ENCODE results near the gene TMCC1. TPM values are rescaled to one million over a fixed set of nuclear protein-coding genes. Genes with fewer than 3 reads are reported as not detected.
"Not testable (repeated sequence)": the region's sequence is repeated elsewhere in the genome, so short reads cannot be mapped to it uniquely, and the experiment has no call there.

Gene TMCC1
- total RNA-seq, 1 experiment from 2014 or later, result 11.1 TPM

DNA sequence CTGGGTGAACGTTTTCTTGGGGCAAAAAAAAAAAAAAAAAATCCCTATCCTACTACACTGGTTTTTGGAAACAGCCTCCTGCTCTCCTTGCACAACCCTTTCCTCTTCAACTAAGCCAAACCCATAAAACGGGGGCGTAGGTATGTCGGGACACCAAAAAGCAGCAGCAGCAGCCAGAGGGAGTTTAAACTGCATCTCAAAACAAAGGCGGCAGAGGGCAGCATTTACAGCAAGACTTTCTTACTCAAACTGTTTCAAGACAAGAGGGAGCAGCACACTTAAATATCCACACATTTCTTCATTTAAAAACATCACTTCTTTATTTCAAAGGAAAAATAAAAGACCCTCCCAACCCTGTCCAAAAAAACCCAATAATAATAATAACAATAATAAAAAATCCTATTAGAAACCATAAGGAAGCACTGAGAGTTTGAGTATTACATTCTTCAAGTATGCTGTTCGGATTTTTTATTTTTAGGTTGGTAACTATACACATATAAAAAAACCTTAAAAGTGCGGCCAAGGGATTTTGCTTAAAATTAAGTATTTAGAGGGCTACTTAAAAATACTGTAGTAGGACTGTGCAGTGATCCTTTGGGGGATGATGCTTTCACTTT lies 243.1 kb downstream of the TMCC1 start:
- DNase-seq (ENCODE audit: low spot score), result peak; percentile 78

DNA sequence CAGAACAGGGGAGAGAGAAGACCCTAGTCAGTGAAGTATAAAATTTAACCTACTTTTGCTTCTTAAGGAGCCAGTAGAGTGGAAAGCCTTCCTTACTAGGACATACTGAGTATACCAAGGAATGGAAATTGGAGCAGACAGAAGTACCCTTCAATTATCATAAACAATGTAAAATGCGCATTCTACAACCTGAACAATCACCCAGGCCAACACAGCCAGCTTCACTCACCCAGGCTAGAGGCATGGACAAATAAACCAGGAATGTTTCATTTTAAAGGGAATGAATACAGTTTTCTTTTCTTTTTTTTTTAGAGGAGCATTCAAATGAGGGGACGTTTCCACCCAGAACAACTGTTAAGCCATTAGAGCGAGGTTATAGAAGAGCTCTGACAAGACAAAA lies 245.1 kb downstream of the TMCC1 start:
- no peak for DNase-seq (ENCODE audit: low spot score)

DNA sequence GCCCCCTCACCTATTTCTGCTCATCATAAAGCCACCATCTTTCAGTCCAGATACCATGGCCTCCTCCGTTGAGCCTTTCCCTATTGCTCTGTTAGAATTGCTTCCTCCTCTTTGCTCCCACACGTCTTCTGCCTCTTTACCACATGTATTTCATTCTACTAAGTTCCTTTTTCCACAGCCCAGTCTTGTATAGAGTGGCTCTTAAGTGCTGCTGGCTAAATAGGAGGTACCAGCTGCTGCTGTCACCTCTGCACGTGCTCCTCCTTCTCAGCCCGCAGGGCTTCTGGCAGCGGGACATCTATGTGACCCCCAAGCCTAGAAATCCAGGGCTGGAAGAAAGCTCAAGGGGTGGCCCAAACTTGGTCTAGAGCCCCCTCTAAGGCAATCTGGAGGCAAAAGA lies 248.2 kb downstream of the TMCC1 start:
- no peak for DNase-seq (ENCODE audit: low spot score)

DNA sequence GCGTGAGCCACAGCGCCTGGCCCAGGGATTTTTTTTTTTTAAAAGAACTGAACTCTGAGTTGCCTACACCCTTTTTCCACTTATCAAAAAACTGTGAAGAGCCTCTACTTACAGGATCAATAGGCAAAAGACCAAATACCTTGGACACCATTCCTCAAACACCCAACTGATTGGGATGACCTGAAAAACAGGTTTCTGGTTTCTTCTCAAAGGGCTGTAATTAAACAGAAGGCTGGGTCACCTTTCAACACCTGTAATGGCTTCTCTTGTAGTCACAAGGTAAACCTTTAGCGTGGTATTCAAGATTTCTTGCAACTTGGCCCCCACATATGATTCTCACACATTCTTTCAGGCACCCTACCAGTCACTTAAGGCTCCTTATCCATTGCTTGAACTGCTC lies 248.7 kb downstream of the TMCC1 start:
- no peak for DNase-seq (ENCODE audit: low spot score)

DNA sequence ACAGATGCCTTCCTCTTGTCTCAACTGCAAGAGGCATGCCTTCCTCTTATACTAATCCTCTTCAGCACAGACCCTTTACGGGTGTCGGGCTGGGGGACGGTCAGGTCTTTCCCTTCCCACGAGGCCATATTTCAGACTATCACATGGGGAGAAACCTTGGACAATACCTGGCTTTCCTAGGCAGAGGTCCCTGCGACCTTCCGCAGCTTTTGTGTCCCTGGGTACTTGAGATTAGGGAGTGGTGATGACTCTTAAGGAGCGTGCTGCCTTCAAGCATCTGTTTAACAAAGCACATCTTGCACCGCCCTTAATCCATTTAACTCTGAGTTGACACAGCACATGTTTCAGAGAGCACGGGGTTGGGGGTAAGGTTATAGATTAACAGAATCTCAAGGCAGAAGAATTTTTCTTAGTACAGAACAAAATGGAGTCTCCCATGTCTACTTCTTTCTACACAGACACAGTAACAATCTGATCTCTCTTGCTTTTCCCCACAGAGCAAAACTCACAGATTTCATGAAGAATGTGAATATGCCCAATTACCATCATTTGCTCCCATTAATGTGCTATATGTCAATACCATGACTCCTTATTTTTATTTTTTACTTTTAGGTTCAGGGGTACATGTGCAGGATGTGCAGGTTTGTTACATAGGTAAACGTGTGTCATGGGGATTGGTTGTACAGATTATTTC lies 251.8 kb downstream of the TMCC1 start:
- not testable (repeated sequence) for DNase-seq (ENCODE audit: low spot score)

DNA sequence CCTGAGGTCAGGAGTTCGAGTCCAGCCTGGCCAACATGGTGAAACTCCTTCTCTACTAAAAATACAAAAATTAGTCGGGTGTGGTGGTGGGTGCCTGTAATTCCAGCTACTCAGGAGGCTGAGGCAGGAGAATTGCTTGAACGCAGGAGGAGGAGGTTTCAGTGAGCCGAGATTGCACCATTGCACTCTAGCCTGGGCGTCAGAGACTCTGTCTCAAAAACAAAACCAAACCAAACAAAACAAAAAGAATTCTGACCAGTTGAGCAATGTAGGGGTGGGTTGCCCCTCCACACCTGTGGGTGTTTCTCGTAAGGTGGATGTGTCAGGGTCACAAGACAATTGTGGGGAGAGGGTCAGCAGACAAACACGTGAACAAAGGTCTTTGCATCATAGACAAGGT lies 252.5 kb downstream of the TMCC1 start:
- not testable (repeated sequence) for DNase-seq (ENCODE audit: low spot score)

DNA sequence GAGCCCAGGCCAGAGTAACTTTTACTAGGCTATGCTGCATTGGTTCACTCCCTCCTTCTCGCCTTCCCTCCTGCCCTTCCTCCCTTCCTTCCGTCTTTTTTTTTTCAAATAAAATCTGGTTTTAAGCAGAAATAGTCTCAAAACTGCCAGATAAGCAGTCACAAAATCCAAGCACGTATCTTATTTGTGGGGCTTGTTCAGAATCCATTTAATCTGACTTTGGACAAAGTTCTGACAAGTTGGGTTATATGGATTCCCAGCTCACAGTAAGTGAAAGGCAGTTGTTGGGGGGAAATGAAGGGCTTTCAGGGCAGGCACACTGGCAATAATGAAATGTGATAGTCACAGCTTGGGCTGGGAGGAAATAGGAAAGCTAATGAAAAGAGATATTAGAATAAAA lies 255.0 kb downstream of the TMCC1 start:
- DNase-seq (ENCODE audit: low spot score), result no peak

DNA sequence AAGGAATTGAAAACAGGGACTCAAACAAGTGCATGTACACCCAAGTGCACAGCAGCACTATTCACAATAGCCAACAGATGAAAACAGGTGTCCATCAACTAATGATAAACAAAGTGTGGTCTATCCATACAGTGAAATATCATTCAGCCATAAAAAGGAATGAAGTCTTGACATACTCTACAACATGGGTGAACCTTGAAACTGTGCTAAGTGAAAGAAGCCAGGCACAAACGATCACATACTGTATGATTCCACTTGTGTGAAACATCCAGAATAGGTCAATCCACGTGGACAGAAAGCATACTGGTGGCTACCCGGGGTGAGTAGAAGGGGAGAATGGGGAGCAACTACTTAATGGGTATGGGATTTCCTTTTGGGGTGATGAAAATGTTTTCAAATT lies 257.4 kb downstream of the TMCC1 start:
- no peak for DNase-seq (ENCODE audit: low spot score)

DNA sequence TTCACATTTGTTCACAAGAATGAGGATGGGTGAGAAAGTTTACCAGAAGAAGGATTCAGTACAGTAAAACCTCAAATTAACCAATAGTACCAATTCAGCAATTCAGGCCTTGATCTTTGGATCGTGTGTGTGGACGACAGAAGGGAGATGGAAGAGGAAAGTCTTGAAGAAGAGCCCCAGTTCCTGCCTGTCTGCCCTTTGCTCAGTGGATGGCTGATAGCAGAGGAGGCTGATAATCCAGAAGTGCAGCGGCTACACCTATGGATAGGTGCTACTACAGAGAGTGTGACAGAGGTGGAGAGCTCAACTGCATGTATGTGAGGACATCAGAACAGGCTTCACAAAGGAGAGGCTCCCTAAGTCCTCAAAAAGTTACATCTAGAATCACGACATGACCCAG lies 257.9 kb downstream of the TMCC1 start:
- DNase-seq (ENCODE audit: low spot score), result no peak

DNA sequence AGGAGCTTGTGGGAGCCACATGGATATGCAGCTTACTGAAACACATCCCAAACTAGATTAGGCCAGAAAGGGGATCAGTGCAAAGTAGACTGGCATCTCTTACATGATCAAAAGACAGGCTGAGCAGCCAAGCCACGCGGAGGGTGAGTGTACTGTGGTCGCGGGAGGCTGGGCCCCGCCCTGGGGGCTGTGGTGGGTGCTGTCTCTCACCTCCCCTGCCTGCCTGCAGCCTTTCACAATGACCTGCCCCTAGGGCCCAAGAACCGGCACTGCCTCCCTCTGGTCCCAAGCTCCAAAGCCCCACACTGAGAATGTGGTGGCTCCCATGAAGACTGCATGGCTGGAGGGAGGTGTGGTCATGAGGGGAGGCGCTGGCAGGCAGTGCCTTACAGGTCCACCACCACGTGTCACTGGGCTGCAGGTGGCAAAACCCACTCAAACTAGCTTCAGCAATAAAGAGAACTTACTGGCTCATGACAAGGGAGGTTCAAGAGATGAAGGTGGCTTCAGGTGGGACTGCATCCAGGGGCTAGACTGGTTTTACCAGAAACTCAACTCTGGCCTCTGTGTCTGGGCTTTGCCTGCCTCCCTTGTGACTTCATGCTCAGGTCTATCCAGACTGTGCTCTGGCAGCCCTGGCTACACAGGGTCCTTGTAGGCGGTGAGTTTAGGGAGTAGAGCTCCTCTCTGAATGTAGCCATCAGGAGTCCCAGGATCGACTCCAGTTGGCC lies 259.6 kb downstream of the TMCC1 start:
- no peak for DNase-seq (ENCODE audit: low spot score)

DNA sequence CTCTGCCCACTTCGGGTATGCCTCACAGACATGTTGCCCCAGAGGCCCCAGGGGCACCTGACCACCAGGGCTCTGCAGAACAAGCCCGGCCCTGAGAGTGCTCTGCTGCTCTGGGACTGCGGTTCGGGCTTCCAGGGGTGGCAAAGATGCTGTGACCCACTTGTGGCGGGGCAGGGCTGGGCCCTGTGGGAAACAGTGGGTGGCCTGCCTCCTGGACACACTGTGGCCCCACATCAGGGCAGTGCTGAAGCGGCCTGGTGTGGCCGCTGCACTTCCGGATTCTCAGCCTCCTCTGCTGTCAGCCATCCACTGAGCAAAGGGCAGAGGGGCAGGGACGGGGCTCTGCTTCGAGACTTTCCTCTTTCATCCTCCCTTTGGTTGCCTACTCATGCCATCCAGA lies 260.5 kb downstream of the TMCC1 start:
- DNase-seq (ENCODE audit: low spot score), result no peak

DNA sequence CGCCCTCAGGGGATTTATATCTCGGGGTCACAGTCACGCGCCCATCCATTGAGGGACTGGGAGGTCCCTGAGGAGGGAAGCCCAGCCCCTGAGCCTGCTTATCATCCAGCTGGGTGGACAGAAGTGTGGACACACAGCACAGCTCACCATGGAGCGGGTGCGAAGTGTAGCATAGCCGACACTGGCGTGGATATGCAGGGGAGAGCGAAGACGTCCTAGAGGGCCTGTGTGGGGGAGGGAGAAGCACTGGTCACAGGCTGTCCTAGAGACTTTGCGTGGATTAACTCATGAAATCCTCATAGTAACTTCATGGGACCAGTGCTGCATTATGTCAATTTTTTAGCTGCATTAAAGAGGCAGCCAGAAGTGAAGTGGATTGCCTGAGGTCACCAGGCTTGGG lies 261.0 kb downstream of the TMCC1 start:
- no peak for DNase-seq (ENCODE audit: low spot score)

DNA sequence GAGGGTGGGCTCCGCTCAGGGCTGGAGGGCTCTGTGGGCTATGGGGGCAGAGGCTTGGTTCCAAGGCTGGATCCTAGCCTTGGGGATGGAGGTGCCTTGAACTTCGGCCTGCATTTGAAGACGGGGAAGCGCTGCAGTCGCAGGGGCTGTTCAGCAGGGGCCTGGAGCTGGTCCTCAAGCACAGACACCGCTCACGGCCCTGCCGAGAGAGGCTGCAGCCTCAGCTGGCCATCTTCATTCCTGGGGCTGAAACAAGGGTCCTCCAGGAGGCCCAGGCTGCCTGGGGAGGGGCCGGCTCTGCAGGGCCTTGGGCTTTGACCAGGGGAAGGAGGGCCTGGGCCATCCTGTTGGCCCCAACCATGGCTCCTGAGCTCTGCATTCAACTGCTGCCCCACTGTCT lies 261.5 kb downstream of the TMCC1 start:
- no peak for DNase-seq (ENCODE audit: low spot score)

DNA sequence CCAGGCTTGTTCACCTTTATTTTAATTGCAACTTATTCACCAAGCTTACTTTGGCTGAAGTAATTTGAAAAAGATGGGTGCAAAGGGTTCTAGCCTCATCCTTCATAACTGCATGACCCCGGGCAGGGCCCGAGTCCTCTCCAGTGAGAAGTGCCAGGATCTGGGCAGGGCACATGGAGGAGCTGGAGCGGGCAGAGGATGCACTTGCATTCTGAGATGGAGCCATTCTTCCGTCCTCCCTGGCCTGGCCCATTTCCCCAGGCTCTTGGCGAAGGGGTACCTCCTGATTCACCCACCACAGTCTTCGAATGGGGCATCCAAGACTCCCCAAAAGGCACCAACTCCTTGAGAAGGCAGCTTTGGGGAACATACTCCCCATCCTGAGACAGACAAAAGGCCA lies 264.5 kb downstream of the TMCC1 start:
- no peak for DNase-seq (ENCODE audit: low spot score)

DNA sequence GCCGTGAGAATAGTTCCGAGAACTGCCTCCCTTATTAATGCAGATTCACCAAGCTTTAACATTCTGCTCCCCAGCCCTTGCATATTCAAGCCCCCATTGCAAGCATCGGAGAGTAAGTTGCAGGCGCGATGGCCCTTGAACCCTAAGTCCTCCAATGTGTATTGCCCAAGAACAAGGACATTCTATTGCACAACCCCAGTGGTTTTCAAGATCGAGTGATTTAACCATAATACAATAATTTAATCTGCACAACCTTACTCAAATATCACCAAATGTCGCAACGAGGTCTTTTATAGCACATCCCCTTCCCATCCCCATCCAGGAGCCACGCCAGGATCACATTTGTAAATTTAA lies 265.4 kb downstream of the TMCC1 start:
- DNase-seq (ENCODE audit: low spot score), result no peak

DNA sequence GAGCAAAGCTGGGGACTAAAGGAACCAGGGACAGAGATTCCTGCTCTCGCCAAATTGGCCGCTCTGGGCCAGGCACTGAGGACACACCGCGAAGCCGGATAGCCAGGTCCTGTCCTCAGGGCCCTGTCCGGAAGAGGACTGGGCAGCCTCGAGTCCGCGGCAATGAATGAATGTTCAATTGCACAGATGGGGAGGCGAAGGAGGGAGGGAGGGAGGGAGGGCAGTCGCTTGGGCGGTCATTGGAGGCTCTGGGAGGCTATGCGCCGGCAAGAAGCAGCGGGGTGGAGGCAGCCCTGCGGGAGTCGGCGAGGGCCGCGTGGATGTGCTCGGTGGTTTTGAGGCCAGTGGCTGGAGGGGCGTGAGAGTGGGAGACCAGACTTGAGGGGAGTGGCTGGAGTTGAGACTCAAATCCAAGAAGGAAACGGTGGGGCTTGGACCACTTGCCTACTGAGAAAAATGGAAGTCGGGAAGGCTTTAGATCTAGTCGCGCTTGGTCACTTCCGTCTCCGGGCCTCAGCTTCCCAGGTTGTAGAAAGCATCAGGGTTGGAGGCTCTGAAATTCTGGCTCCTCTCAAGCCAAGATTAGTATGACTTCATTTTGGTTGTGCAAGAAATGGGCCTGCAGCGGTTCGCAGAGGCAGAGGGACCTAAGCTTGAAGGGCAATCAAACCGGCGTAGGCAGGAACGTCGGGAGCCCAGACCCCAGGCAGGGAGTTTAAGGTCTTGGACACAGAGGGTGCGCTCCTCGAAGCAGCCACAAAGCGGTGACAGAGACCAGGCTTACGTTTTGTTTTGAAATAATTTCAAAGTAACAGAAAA lies 266.0 kb downstream of the TMCC1 start:
- no peak for DNase-seq (ENCODE audit: low spot score)

DNA sequence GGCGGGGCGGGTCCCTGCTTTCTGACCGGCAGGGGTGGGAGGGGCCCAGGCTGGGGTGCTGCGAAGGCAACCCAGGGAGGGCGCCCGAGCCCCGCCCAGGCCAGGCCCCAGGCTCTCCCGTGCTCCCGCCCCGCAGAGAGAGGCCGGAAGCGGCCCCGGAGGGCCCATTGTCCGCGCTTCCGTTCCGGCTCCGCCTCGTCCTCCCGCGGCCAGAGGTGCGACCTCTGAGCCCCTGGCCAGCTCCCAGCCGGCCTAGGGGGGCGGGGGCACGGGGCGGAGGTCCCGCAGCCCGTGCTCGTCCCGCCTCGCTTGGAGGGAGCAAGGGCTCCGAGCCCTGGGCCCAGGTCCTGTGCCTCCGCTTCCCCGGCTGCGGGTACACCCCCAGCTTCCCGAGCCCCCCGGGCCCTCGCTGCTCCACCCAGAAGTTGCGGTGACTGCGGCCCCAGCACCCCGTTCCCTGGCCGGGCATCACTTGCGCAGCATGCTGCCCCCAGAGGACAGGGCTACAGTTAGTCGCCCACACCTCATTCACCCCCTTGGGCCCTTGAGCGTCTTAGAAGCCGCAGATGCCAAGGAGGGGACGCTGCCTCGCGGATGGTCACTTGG lies 266.7 kb downstream of the TMCC1 start:
- DNase-seq (ENCODE audit: low spot score), result peak; percentile 83

DNA sequence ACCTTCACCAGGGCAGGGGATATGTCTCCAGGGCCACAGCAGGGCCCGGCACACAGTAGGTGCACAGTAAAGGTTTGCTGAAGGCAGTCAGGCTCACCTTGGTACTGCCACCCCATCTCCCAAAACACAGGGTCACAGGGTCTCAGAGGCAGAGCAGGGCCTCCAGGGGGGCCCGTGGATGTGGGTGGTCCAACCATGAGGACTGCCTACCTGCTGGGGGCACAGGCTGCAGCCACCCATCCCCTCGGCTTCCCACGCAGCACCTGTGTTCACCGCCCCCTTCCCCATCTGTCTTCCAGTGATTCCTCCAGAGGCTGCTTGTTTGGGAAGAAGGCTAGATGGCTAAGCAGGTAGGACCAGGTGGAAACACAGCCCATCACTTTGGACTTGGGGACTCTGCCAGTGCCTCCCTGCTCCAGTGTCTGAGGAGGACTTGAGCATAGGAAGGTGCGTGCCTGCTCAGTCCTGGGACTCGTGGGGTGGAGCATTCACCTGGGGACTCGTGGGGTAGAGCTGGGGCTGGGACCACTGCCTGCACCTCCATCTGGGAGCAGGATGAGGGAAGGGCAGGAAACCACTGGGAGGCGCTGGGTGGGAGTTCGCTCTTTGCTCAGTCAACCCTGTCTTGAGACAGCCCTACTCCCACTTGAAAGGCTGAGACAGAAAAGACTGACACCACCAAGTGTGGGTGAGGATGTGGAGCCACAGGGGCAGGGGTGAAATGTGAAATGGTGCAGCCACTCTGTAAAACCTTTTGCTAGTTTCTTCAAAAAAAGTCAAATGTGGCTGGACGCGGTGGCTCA lies 268.2 kb downstream of the TMCC1 start:
- DNase-seq (ENCODE audit: low spot score), result no peak

DNA sequence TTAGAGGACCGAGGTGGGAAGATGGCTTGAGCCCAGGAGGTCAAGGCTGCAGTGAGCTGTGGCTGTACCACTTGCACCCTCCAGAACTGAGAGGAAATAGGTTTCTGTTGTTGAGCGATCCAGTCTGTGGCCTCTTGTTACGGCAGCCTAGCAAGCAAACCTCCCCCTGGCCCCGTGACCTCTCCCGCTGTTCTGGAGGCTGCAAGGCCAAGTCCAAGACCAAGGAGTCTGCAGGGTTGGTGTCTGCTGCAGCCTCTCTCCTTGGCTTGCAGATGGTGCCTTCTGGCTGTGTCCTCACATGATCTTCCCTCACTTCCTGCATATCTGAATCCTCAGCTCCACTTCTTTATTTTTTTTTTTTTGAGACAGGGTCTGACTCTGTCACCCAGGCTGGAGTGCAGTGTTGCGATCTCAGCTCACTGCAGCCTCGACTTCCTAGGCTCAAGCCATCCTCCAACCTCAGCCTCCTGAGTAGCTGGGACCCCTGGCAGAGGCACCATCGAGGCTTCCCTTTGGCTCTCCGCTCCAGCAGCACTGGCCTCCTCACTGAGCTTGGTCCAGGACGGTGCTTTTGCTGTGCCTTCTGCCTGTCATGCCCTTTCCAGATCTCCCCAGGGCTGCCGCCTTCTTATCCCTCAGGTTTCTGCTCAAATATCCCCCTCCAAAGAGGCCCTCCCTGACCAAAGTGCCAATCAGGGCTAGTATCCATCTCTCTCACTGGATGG lies 269.0 kb downstream of the TMCC1 start:
- no peak for DNase-seq (ENCODE audit: low spot score)

DNA sequence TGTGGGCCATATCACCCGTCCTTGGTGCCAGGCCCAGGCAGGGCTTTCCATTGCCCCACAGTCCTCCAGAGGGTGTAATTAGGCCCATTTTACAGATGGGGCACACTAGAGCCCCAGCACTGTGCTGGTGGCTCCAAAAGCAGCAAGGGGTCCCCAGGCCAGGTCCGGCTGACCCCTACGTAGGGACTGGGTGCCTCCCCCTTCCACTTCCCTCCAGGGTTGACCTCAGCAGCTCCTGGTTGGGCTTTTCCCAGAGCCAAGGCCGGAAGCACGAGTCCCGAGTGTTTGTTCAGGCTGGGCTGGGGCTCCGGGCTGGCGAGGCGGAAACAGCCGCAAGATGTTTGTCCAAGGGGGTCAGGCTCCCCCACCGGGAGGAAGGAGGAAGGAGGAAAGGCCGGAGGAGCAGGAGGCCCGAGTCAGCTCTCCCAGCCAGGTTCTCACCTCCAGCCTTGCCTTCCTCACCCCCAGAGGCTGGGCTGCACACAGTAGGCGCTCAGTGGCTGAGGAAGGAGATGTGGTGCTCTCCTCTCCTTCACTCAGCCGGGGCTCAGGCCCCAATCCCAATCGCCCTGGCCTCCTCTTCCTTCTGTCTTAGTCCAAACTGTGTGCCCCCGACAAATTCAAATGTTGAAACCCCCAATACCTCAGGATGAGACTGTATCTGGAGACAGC lies 269.9 kb downstream of the TMCC1 start:
- no peak for DNase-seq (ENCODE audit: low spot score)
